Ammon's horn (tissue), 1 donor: ENCODE data around the gene CARMIL1.

Experiments
- DNase-seq: peaks from one replicate; pipeline ENCODE4 v3.0.0-alpha.2; 2016; ENCODE audit warnings: low spot score

The CARMIL1 gene

DNA sequence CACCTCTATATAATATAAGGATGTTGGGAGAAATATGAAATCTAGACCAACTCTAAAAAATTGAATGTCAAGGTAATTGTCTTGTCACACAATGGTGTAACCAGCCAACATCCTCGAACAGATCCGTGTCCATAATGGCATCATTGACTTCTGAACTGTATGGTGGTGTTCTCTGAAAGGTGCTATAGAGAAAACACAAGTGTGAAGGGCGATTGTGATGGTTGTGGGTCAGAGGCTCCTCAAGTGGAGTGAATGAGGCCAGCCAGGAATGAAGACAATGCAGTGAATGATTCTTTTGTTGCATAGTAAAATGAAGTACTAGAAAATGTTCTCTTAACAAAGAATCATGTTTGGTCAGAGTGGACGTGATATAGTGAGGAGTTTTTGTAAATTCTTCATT, 58.3 kb downstream of the CARMIL1 start:
- no peak for DNase-seq

DNA sequence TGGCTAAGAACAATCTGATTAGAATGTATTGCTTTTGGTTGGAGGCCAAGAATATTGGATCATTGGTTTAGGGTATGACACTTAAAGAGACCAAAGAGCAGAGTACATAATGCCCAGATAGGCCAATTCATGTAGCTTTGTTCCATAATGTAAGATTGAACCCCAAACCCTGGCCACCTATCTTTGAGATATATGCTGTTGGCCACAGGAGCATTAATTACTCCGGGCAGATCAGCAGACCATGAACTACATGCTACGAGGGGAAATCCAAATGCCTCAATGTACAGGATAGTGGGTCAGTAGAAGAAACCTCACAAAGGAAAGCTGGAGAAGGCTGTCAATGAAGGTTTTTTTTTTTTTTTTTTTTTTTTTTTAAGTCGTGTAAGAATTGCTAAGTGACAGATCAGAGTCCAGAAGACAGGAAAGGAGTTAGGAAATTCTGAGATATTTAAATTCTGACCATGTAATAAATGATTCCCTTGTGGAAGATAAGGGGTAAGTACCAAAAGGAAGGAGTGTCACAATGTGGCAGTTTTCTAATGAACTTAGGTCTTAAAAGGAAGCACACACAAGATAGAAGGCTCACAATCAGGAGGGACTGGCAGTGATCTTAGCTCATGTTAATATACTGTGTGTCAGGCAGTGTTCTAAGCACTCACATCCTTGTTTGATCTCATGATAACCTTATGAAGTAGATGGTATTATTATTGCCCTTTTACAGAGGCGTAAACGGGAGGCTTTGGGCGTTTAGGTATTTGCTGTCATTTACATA, 61.4 kb downstream of the CARMIL1 start:
- DNase-seq: no peak

DNA sequence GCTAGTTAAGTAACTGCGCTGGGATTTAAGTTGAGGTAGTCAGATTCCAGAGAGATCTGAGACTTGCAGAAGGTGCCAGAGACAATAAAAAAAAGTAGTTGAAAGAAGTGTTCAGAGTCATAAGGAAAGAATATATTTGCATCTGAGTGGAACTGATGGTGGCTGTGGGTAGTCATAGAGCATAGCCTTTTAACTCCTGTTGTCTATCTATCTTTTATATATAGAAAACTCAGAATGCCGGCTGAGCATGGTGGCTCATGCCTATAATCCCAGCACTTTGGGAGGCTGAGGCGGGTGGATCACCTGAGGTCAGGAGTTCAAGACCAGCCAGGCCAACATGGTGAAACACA, 62.0 kb downstream of the CARMIL1 start:
- DNase-seq: no peak

GRCh38 chr6:25341923-25342619, 62.9 kb downstream of the CARMIL1 start:
- no peak for DNase-seq

DNA sequence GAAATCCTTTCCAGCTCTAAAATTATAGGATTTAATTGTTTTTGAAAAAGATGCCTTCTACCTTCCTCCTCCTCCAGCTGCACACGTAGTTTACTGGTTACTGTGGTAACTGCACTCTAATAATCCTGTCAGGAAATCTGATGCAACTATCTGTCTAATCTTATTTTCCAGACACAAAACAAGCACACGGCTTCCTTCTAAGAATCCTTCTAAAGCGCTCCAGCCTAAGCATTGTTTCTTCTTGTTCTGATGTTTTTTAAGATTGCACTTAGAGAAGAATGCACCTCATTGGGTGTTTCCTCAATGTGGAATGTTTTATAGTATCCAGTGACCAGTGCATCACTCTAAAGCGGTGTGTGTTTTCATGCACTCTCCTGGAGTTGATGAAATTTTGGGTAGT, 63.6 kb downstream of the CARMIL1 start:
- no peak for DNase-seq

DNA sequence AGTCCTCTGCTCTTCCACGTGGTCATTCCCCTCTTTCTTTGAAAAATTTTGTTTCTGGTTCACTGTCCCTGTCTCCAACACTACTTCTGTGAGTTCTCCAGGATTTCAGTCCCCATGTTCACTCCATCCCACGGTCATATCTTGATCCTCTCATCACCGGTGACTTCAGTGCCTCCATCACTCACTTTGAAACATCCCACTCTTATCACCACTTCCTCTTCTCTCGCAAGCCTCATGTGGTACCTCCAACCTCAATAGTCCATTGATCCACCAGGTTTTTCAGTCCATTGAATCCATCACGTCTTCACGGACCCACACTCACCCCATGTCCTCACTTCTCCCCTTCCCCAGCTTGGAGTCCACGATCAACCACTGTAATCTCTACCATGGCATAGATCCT, 64.8 kb downstream of the CARMIL1 start:
- DNase-seq: no peak

DNA sequence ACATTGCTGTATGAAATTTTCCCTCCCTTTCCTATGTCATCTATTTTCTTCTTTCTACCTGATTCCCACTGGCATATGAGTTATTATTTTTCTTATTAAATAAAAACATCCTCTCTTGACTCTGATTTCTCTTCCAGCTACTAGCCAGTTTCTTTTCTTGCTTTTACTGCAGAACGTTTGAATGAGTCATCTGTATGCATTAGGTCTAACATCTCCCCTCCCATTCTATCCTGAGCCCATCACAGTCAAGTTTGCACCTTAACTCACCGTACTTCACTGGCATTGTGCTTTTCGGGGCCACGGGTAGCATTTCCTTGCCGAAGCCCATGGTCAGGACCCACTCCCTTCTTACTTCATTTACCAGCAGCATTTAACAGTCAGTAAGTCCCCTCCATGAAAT, 65.7 kb downstream of the CARMIL1 start:
- DNase-seq: no peak

GRCh38 chr6:25346064-25346463, 66.9 kb downstream of the CARMIL1 start:
- no peak for DNase-seq

GRCh38 chr6:25350573-25350972, 71.4 kb downstream of the CARMIL1 start:
- no peak for DNase-seq

DNA sequence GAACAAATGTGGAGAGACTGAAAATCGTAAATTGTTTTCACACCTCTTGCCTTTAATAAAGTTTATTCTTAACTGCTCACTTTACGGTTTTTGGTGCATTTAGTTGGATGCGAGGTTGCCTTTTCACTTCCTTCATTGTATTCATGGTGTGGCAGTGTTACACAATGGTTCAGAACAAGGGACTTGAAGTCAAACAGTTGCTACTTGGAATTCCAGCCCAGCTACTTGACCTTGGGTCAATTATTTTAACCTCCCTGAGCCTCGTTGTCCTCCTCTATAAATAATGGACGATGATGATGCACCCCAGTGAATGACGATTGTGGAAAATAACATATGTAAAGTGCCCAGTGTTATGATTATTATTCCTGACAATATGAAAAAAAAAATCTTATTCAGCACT, 72.3 kb downstream of the CARMIL1 start:
- no peak for DNase-seq

DNA sequence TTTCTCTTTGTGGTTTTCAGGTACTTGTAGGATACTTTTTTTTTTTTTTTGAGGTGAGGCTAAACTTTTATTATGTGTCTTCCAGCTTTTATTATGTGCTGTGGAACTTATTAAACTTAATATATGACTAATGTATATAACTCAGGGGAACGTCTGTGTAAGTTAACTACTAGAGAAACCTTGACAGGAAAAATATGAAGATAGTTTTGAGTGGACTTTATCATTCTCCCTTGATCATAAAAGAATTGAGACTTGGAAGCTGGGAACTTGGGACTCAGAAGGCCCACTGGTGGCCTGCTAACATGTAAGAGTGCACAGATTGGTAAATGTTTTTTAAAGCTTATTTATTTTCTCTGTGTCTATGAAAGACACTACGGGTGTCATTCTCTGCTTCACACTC, 73.1 kb downstream of the CARMIL1 start:
- no peak for DNase-seq

GRCh38 chr6:25354078-25354932, 75.1 kb downstream of the CARMIL1 start:
- no peak for DNase-seq

DNA sequence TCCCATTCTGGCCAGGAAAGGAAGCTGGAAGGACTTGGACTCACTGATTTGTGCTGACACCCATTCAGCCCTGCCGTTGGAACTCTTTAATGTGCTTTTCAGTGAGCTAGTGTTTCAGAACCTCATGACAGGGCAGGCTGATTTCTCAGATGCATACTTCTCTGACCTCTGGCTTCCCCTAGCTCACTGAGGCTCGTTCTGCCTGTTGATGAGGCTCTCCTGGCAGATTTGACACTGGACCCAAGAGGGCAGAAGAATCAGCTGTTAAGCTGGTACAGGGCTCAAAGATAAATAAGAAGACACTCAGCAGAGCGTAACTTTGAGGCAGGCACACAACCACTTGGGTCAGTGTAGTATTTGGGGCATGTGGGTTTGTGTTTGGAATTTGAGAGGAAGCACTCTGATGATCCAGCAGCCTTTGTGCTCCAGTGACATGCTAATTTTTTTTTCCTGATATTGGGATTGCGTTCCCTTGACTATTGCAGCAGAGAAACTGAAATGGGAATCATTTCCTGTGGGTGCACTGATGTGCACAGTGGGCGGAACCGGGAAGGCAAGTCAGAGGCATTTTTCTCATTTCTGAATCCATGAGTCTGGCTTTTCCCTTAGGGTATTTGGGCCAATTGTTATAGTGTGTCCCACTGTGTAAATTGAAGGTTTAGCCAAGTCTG, 80.2 kb downstream of the CARMIL1 start:
- peak; percentile 70 for DNase-seq

GRCh38 chr6:25359891-25360290, 80.7 kb downstream of the CARMIL1 start:
- no peak for DNase-seq

GRCh38 chr6:25360621-25361020, 81.4 kb downstream of the CARMIL1 start:
- DNase-seq: no peak

- no peak for DNase-seq
Observed at GRCh38 chr6:25363427-25363826, 84.3 kb downstream of the CARMIL1 start.

- DNase-seq: no peak
Observed at GRCh38 chr6:25365154-25365553, 86.0 kb downstream of the CARMIL1 start.

DNA sequence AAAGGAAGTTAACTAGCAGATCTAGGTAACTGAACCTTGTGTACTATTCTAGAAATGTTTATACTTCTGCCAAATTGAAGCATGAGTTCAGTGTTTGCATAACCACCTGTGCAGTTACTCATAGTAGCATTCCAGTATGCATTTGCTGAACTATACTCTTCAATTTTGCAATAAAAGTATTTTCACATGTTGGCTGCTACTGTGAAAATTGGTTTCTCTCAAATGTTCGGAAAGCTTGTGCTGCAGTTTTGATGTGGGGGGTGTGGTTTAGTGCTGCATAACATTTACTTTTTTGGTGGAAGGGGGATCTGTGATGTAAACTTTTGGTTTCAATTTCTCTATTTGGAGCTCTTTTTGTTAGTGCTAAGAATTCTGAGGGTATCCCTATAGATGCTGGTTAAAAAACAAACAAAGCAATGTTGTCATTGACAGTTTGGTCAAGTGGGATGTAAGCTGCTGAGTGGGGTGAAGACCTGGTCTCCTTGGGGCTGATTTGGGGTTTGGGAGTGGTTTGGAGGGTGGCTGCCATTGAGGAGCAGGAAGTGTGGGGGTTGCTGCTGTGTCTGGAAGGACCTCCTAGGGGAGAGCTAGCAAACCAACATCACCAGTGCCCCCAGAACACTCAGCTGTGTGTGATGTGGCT, 87.8 kb downstream of the CARMIL1 start:
- DNase-seq: no peak

DNA sequence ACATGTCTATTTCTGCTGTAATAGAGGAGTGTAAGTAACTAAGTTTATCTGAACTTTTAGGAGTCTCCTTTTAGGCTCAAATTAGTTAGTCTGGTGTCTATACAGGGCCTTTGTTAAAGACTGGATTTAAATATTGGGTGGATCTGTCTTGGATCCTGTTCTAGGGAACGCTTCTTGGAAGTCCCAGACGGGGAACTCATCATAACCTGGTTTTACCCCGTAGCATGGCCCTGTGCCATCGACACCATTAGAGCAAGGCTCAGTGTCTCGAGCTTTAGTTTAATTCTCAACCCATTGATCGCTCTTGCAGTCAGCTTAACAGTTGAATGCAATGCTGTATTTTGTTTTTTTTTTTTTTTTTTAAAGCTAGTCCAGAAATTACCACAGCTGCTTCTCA, 89.9 kb downstream of the CARMIL1 start:
- peak; percentile 35 for DNase-seq

DNA sequence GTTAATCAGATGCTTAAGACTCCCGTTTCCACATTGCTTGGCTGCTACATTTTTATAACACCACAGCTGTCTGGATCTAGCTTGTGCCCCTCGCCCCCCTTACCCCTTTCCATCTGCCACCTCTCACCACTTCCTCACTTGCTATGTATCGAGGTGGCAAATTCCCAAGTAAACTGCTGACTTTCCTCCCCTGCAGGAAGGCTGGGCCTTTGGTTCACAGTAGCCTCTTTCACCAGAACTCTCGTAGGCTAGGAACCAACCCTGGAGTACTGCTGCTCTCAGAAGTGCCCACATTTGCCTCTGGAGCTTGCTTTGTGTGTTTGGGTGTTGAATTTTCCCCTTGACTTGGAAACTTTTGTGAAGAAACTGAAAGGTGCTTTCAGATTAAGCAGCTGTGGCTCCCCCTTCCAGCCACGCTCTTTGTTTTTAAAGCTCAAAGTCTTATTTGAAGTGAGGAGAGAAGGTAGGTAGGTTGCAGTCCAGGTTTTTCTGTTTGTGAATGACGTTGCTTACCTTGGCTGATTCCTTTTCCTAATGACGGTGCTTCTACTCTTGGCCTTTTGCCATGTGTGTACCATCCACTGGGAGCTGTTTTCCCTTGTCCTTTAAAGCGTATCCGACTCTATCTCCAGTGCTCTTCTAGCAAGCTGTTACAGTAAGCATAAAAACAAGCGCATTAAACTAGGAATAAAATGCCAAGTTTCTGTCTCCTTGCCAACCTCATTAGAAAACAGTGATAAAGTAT, 90.4 kb downstream of the CARMIL1 start:
- peak; percentile 48 for DNase-seq
